IMR-90 (cell line): ENCODE measurements around the gene DLGAP3.
"Not testable (repeated sequence)": the region's sequence is repeated elsewhere in the genome, so short reads cannot be mapped to it uniquely, and the experiment has no call there.

Experiments
- CEBPB ChIP-seq: IDR thresholded peaks from 2 replicates; pipeline ENCODE4 v1.6.1; 2012; ENCODE audit warnings: low read depth, low read length, improper control_type of control experiment
- MAFK ChIP-seq: IDR thresholded peaks from 2 replicates; pipeline ENCODE4 v1.6.1; 2012; ENCODE audit warnings: low read depth, low read length, improper control_type of control experiment
- MXI1 ChIP-seq: IDR thresholded peaks from 2 replicates; pipeline ENCODE4 v1.6.1; 2012; ENCODE audit warnings: low read depth, mild to moderate bottlenecking, low read length, moderate library complexity, borderline replicate concordance
- POLR2A ChIP-seq: IDR thresholded peaks from 2 replicates; pipeline ENCODE4 v1.6.1; 2012; ENCODE audit warnings: mild to moderate bottlenecking, low read depth, low read length
- RFX5 ChIP-seq: IDR thresholded peaks from 2 replicates; pipeline ENCODE4 v1.8.0; 2012; ENCODE audit warnings: low read depth, mild to moderate bottlenecking, low read length, moderate library complexity
- SMC3 ChIP-seq: fragments of 150-350 bp; IDR thresholded peaks from 2 replicates; pipeline ENCODE4 v1.6.1; 2016; ENCODE audit warnings: low read depth, mild to moderate bottlenecking, antibody characterized with exemption, low read length, moderate library complexity
- TF ChIP-seq, protein P1 (sequence below): conservative IDR thresholded peaks from 2 replicates; pipeline ENCODE4 v1.5.1; 2012; ENCODE audit warnings: mild to moderate bottlenecking, low read depth, low read length, improper control_type of control experiment

DNA sequence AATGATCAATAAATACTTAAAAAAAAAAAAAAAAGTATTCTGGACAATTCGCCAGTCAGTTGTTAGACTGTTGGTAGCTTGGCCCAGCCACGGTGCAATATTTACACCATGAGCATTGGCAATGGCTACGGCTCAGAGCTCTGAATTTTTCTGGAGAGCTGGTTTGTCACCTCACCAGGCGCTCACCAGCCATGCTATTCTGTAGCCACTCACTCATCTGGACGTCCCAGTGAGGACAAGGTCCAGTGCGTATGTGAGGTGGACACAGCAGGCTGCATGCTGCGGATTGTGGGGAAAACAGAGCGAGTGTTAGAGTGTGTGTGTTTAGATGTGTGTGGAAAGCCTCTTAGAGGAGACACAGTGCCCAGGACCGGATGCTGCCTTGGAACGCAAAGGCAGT is 19.3 kb upstream of the DLGAP3 start:
- TF ChIP-seq POLR2A, RFX5, MAFK, MXI1, CEBPB, SMC3: not testable (repeated sequence)
- TF ChIP-seq, protein P1, sequence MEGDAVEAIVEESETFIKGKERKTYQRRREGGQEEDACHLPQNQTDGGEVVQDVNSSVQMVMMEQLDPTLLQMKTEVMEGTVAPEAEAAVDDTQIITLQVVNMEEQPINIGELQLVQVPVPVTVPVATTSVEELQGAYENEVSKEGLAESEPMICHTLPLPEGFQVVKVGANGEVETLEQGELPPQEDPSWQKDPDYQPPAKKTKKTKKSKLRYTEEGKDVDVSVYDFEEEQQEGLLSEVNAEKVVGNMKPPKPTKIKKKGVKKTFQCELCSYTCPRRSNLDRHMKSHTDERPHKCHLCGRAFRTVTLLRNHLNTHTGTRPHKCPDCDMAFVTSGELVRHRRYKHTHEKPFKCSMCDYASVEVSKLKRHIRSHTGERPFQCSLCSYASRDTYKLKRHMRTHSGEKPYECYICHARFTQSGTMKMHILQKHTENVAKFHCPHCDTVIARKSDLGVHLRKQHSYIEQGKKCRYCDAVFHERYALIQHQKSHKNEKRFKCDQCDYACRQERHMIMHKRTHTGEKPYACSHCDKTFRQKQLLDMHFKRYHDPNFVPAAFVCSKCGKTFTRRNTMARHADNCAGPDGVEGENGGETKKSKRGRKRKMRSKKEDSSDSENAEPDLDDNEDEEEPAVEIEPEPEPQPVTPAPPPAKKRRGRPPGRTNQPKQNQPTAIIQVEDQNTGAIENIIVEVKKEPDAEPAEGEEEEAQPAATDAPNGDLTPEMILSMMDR: not testable (repeated sequence)
